GM12891 (cell line): ENCODE measurements around the gene MAMDC2.
"Not testable (repeated sequence)": the region's sequence is repeated elsewhere in the genome, so short reads cannot be mapped to it uniquely, and the experiment has no call there.

ENCODE experiments used
- DNase-seq: peaks from one replicate; pipeline ENCODE4 v3.0.0; 2011; ENCODE audit warnings: low spot score; ENCODE audit not compliant: insufficient read length
- FAIRE-seq: peaks from 2 replicates; lab custom pipeline; 2011; peaks lifted over from hg19 to GRCh38; lab: Jason Lieb, UNC
- PAX5 ChIP-seq: IDR thresholded peaks from 2 replicates; pipeline ENCODE4 v1.6.1; 2011; ENCODE audit warnings: low read length, moderate library complexity, mild to moderate bottlenecking; ENCODE audit not compliant: insufficient read depth, severe bottlenecking
- POLR2A ChIP-seq: IDR thresholded peaks from 2 replicates; pipeline ENCODE4 v1.6.1; 2011; ENCODE audit warnings: low read depth, low read length, control low read depth
- POLR2AphosphoS5 ChIP-seq: IDR thresholded peaks from 2 replicates; pipeline ENCODE4 v1.6.1; 2011; ENCODE audit warnings: low read depth, low read length, control low read depth
- POU2F2 ChIP-seq: IDR thresholded peaks from 2 replicates; pipeline ENCODE4 v1.6.1; 2011; ENCODE audit warnings: low read depth, mild to moderate bottlenecking, control low read depth, low read length, moderate library complexity
- SPI1 ChIP-seq: IDR thresholded peaks from 2 replicates; pipeline ENCODE4 v1.6.1; 2011; ENCODE audit warnings: low read depth, low read length, control low read depth
- TAF1 ChIP-seq: IDR thresholded peaks from 2 replicates; pipeline ENCODE4 v1.6.1; 2011; ENCODE audit warnings: low read depth, low read length, control low read depth

MAMDC2 gene

DNA sequence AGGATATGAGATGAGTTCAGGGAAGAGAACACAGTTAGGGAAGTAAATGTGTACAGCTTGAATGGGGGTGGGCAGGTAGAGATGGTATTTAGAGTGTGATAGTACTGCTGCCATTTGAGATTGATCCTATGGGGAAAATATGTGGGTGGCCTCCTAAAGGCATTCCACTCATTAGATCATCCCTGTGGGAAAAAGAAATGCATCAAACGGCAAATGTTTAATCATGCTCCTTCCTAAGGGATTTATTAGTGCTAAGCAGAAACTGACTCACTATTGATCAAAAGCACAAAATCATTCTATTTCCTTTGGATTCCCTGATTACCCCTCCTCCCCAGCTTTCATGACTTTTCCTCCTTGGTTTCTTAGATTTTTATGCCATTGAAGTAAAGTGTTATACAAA, 178.7 kb downstream of the MAMDC2 start:
- no peak for DNase-seq
- TF ChIP-seq POLR2AphosphoS5 (no peak), POU2F2 (no peak), PAX5 (no peak), TAF1 (no peak), POLR2A (no peak), SPI1 (no peak)
- no peak for FAIRE-seq

DNA sequence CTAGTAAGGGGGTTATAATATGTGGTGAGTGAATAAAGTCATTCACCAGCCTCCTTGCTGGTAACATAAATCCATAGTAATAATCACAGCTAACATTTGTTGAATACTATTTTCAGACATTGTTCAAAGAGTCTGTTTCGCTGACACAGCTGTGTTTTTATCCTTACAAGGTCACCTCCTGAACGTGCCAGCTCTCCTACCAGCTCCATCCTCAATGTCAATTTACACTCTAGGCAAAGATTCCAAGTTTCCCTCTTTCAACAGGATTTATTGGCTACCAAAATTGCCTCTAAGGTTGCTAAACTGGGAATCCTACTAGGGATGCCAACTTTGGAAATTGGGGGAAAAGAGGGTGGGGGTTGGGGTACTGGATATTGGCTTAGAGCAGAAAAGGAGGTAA, 184.5 kb downstream of the MAMDC2 start:
- FAIRE-seq = no peak
- TF ChIP-seq POU2F2 = no peak
- TF ChIP-seq SPI1 = no peak
- no peak for TF ChIP-seq POLR2A
- TF ChIP-seq PAX5 = no peak
- no peak for TF ChIP-seq POLR2AphosphoS5
- TF ChIP-seq TAF1 = no peak
- DNase-seq = no peak

DNA sequence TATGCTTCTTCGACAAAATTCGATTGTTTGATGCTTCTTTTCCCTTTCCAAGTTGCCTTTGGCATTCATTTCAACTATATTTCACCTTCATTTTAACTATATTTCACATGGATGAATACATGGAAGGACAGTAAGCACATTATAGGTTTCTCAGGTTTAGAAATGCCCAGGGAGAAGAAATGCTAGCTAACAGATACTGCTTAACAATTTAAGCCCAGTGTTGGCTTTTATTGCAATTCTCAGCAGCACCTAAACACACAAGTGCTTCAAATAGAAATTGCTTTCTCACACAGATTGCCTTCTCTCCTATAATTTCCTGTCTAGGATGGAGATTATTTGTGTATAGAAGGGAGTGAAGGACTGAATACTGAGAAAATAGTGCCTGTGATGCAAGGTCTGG, 185.0 kb downstream of the MAMDC2 start:
- TF ChIP-seq POLR2AphosphoS5 (no peak), POLR2A (no peak), SPI1 (no peak), TAF1 (no peak), POU2F2 (no peak), PAX5 (no peak)
- FAIRE-seq (no peak), DNase-seq (no peak)

DNA sequence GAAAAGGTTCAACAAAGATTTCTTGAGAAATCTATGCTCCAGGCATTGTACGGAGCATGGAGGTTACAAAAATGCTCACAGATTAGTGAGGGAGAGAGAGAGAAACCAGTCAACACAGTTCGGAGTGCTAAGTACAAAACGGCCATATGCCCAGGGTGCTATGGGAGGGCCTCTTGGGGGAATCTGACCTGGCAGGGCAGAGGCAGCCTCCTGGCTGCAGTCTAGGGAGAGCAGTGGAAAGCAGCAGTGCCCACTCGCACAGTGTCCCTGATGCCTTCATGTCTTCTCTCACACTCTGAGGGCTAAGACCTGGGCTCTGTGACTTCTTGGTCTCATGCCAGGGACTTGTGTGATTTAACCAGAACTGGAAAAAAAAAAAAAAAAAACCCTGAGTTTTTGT, 185.4 kb downstream of the MAMDC2 start:
- DNase-seq = no peak
- no peak for TF ChIP-seq PAX5
- TF ChIP-seq POLR2A = no peak
- no peak for TF ChIP-seq TAF1
- TF ChIP-seq SPI1 = no peak
- no peak for TF ChIP-seq POLR2AphosphoS5
- FAIRE-seq = no peak

DNA sequence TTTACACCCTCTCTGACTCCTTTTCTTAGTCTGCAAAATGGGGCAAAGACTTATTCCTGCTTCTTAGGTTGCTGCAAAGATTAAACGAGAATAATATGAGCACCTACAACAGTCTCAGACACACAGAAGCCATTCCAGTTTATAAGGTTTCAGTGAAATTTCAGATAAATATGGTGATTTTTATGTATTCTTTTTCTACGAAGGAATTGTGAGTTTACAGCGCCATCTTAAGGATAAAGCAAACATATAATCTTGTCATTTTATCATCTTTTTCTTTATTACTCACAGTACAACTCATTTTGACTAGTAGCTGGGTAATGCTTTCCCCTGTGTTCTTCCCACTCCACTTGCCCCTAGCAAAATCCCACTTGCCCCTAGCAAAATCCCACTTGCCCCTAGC, 185.9 kb downstream of the MAMDC2 start:
- FAIRE-seq (no peak), DNase-seq (no peak)
- no peak for TF ChIP-seq PAX5
- no peak for TF ChIP-seq SPI1
- no peak for TF ChIP-seq POLR2A
- no peak for TF ChIP-seq POLR2AphosphoS5
- no peak for TF ChIP-seq TAF1
- no peak for TF ChIP-seq POU2F2

DNA sequence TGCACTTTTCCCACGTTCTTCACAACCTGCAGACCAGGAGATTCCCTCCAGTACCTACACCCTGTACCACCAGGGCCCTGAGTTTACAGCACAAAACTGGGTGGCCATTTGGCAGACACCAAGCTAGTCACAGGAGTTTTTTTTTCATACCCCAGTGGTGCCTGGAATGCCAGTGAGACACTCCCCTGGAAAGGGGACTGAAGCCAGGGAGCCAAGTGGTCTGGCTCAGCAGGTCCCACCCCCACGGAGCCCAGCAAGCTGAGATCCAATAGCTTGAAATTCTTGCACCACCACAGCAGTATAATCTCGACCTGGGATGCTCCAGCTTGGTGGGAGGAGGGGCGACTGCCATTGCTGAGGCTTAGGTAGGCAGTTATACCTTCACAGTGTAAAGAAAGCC, 188.8 kb downstream of the MAMDC2 start:
- TF ChIP-seq TAF1 = no peak
- TF ChIP-seq POU2F2 = no peak
- no peak for TF ChIP-seq SPI1
- no peak for TF ChIP-seq POLR2A
- no peak for TF ChIP-seq PAX5
- TF ChIP-seq POLR2AphosphoS5 = no peak
- DNase-seq (no peak), FAIRE-seq (no peak)

DNA sequence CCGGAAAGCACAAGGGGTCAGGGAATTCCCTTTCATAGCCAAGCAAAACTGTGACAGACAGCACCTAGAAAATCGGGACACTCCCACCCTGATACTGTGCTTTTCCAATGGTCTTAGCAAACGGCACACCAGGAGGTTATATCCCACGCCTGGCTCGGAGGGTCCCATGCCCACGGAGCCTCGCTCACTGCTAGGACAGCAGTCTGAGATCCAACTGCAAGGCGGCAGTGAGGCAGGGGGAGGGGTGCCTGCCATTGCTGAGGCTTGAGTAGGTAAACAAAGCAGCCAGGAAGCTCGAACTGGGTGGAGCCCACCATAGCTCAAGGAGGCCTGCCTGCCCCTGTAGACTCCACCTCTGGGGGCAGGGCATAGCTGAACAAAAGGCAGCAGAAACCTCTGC, 190.6 kb downstream of the MAMDC2 start:
- not testable (repeated sequence) for FAIRE-seq, DNase-seq

DNA sequence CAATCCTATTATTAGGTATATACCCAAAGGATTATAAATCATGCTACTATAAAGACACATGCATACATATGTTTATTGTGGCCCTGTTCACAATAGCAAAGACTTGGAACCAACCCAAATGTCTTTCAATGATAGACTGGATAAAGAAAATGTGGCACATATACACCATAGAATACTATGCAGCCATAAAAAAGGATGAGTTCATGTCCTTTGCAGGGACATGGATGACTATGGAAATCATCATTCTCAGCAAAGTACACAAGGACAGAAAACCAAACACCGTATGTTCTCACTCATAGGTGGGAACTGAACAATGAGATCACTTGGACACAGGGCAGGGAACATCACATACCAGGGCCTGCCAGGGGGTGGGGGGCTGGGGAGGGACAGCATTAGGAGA, 202.3 kb downstream of the MAMDC2 start:
- FAIRE-seq, DNase-seq: not testable (repeated sequence)

DNA sequence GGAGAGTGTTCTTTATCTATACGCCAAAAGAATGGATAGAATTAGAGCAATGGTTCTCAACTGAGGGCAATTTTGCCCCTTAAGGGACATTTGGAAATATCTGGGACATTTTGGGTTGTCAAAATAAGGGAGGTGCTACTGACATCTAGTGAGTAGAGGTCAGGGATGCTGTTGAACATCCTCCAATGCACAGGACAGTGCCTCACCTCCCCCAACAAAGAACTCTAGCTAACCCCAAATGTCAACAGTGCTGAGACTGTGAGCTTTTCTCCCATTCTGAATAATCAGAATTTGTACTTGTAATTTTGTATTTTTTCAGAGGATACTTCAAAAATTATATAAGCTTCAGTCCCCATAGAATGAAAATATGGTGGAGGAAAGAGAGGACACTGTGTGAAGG, 206.6 kb downstream of the MAMDC2 start:
- DNase-seq (no peak), FAIRE-seq (no peak)
- TF ChIP-seq SPI1 (no peak), PAX5 (no peak), POLR2AphosphoS5 (no peak), POLR2A (no peak), TAF1 (no peak), POU2F2 (no peak)

DNA sequence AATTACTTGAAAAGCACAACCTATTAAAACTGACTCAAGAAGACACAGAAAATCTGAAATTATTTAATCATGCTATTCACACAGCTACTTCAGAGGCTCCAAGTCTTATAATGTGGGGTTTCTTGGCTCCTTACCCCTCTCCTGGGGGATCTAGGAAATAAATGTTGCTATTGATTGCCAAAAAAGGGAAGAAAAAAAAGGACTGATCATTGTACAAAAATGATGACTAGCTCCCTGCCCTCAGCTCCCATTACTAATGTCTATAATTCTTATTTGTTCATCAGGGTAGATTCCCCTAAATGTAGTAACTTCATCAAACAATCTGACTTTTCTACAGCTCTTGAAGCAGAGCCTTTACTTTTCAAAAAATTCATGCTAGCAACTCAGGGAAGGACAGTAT, 211.8 kb downstream of the MAMDC2 start:
- no peak for TF ChIP-seq SPI1
- FAIRE-seq (no peak), DNase-seq (no peak)

DNA sequence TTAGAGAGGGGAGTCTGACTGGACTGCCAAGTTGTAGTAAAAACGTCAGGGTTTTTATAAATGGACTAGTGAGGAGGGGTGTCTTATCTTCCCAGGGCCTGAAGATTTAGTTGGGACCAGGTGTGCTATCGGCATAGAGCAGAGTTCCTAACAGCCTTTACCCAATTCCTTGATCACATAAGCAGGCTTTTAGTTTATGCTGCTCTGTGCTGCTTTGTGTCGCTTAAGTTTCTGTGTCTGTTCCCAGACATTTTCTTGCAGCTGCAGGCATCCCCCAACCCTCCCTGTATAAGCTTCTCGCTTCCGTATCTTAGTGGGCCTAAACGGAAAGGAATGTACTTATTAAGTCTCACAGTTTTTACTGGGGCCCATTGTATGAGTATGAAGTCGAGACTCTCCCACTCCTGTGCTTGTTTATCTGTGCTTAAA, 212.5 kb downstream of the MAMDC2 start:
- no peak for FAIRE-seq
- TF ChIP-seq POU2F2 = no peak
- TF ChIP-seq PAX5 = no peak
- TF ChIP-seq TAF1 = no peak
- no peak for TF ChIP-seq POLR2A
- no peak for TF ChIP-seq POLR2AphosphoS5
- TF ChIP-seq SPI1 = no peak
- no peak for DNase-seq
